Esophagus muscularis mucosa (tissue), 4 donors: ENCODE data around the gene CD96. TPM values are rescaled to one million over a fixed set of nuclear protein-coding genes. Genes with fewer than 3 reads are reported as not detected.

Experiments used
- DNase-seq: peaks from one replicate; pipeline ENCODE4 v3.0.0-alpha.2; 2017; ENCODE audit errors: extremely low spot score
- H3K27ac ChIP-seq, 4 donors: fragments of 200-600 bp; sonication (generic); replicated peaks in 1 of 4; 1 replicate in 3 of 4; 2 replicates in 1 of 4; pipeline ENCODE4 v1.5.1; 2016 to 2019; ENCODE audit warnings: mild to moderate bottlenecking in 1 of 4
- H3K27me3 ChIP-seq, 4 donors: fragments of 200-600 bp; sonication (generic); one replicate each; pipeline versions ENCODE4 v1.5.1 to v1.6.0; 2016 to 2019
- H3K36me3 ChIP-seq, 4 donors: fragments of 200-600 bp; sonication (generic); one replicate each; pipeline ENCODE4 v1.5.1; 2016 to 2019
- H3K4me1 ChIP-seq, 4 donors: fragments of 200-600 bp; sonication (generic); one replicate each; pipeline ENCODE4 v1.5.1; 2016 to 2019
- H3K4me3 ChIP-seq, 4 donors: fragments of 200-600 bp; sonication (generic); 1 replicate in 2 of 4; 2 replicates in 2 of 4; pipeline ENCODE4 v1.5.1; 2016 to 2019; ENCODE audit warnings: mild to moderate bottlenecking in 4 of 4, moderate library complexity in 1 of 4
- H3K9me3 ChIP-seq, 4 donors: fragments of 200-600 bp; sonication (generic); 1 replicate in 3 of 4; 2 replicates in 1 of 4; pipeline ENCODE4 v1.5.1; 2016 to 2019
- EP300 ChIP-seq: sonication (generic); formaldehyde crosslinking; IDR thresholded peaks from one replicate; pipeline ENCODE4 v1.6.1; 2017; ENCODE audit warnings: antibody characterized with exemption
- POLR2A ChIP-seq: fragments of 450-650 bp; IDR thresholded peaks from one replicate; pipeline ENCODE4 v1.6.1; 2017; ENCODE audit warnings: antibody characterized with exemption, moderate library complexity, mild to moderate bottlenecking, low read depth
- POLR2AphosphoS5 ChIP-seq, 2 donors: sonication (generic); formaldehyde crosslinking; IDR thresholded peaks; one replicate each; pipeline ENCODE4 v1.6.1; 2017; ENCODE audit warnings: antibody characterized with exemption in 2 of 2
- WGBS: methylation state at CpG from one replicate; pipeline ENCODE4 v1.1.5; 2018; 5-methylcytosine and 5-hydroxymethylcytosine counted together
- intact Hi-C: fragments of 100-400 bp; cut with DNase I; formaldehyde crosslinking; loops from one replicate; pipeline ENCODE4 v1.15.1; 2023
- total RNA-seq, 4 donors: library from RNA; depleted of rRNA; stranded (reverse); fragments of >200 nt; gene quantifications; one replicate each; pipeline versions ENCODE4 v1.1.0 to v1.2.1, GENCODE V29; 2016
- TF ChIP-seq, protein P1 (sequence below), 3 experiments: fragments of 200-600 bp in 2 of 3; fragments of 450-650 bp in 1 of 3; sonication (generic) in 2 of 3; IDR thresholded peaks; one replicate each; pipeline ENCODE4 v1.5.1; 2017 to 2019; ENCODE audit warnings: antibody characterized with exemption in 3 of 3, mild to moderate bottlenecking in 2 of 3, moderate library complexity in 1 of 3

Gene CD96
- total RNA-seq, 4 donors from 2014 or later: 0.17 to 1.5 (median 0.43) TPM

DNA sequence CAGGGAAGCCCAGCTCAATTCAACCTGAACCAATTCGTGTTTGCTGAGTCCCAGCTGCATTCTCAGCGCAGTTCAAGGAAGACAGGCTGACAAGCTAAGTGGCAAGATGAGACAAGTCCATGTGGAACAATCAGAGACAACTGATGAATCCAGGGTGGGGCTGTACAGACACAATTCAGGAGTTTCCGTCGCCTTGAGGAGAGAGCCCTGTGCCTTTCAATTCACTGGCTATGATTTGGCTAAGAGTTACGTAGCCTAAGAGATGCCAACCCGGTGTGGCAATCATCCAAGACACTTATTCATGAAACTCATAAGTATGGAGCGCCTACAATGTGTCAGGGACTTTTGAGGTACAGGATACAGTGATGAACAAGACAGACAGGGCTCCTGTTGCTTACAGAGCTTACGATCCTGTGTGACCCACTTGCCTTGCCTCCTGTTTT, 68.6 kb downstream of the CD96 start:
- no peak for TF ChIP-seq POLR2AphosphoS5 (IDR thresholded peaks at IDR 0.05)
- no peak for TF ChIP-seq POLR2A
- TF ChIP-seq EP300: no peak
- TF ChIP-seq, protein P1, sequence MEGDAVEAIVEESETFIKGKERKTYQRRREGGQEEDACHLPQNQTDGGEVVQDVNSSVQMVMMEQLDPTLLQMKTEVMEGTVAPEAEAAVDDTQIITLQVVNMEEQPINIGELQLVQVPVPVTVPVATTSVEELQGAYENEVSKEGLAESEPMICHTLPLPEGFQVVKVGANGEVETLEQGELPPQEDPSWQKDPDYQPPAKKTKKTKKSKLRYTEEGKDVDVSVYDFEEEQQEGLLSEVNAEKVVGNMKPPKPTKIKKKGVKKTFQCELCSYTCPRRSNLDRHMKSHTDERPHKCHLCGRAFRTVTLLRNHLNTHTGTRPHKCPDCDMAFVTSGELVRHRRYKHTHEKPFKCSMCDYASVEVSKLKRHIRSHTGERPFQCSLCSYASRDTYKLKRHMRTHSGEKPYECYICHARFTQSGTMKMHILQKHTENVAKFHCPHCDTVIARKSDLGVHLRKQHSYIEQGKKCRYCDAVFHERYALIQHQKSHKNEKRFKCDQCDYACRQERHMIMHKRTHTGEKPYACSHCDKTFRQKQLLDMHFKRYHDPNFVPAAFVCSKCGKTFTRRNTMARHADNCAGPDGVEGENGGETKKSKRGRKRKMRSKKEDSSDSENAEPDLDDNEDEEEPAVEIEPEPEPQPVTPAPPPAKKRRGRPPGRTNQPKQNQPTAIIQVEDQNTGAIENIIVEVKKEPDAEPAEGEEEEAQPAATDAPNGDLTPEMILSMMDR (IDR thresholded peaks at IDR 0.05): no peak
- intact Hi-C loops: no loop called here
- H3K27ac ChIP-seq: no peak overlapping the region
- no peak for DNase-seq
- H3K36me3 ChIP-seq: no peaks in the 10 kb centered on the region
- no peaks in the 10 kb centered on the region for H3K27me3 ChIP-seq
- H3K4me3 ChIP-seq: no peak overlapping the region
- H3K4me1 ChIP-seq: no peaks in the 10 kb centered on the region
- 86% methylated on average over 6 of the region's 8 CpGs for WGBS
- H3K9me3 ChIP-seq: no peaks in the 10 kb centered on the region

DNA sequence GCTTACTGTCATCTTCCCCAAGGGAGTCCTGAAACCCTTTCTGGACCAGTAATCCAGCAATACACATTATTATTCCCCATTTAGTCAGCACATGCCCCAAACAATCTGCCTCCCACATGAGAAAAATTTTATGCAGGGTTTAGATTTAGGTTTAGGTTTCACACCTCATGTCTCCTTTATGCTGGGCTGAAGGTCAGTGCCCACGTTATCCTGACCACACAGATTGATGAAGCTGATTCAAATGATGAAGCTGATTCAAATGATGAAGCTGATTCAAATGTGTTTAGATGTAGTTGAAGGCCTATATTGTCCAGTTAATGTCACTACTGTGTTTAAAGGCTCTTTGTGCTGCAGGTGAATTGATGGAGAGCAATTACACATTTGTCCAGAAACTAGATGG, 71.3 kb downstream of the CD96 start:
- TF ChIP-seq, protein P1 (IDR thresholded peaks at IDR 0.05): no peak
- TF ChIP-seq POLR2AphosphoS5 (IDR thresholded peaks at IDR 0.05) (no peak), POLR2A (no peak), EP300 (no peak)
- no peaks in the 10 kb centered on the region for H3K36me3 ChIP-seq
- H3K4me3 ChIP-seq: no peak overlapping the region
- no peak for DNase-seq
- intact Hi-C loops: no loop called here
- H3K4me1 ChIP-seq: no peaks in the 10 kb centered on the region
- no peaks in the 10 kb centered on the region for H3K27me3 ChIP-seq
- no peaks in the 10 kb centered on the region for H3K9me3 ChIP-seq
- H3K27ac ChIP-seq: no peak overlapping the region
- WGBS: 64% methylated on average over 1 of the region's 1 CpG

DNA sequence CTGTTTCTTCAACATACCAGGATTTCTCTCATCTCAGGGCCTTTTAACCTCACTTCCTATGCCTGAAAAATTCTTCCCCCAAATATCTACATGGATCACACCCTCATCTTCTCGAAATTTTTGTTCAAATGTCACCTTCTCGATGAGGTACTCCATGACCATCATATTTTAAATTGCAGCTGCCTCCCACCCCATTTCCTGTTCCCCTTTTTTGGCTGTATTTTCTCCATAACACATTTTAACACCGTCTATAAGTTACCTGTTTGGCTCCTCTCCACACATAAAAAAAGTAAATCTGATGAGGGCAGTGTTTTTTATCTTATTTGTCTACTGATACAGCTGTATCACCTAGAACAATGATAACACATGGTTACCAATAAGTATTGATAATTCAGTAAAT, 73.9 kb downstream of the CD96 start:
- Histone ChIP-seq H3K4me1 (no peaks in the 10 kb centered on the region), H3K36me3 (no peaks in the 10 kb centered on the region), H3K9me3 (no peaks in the 10 kb centered on the region), H3K27ac (no peak overlapping the region), H3K27me3 (no peaks in the 10 kb centered on the region), H3K4me3 (no peak overlapping the region)
- intact Hi-C loops: no loop called here
- WGBS: 61% methylated on average over 3 of the region's 3 CpGs
- no peak for DNase-seq
- TF ChIP-seq POLR2AphosphoS5 (IDR thresholded peaks at IDR 0.05): no peak
- TF ChIP-seq, protein P1 (IDR thresholded peaks at IDR 0.05): no peak
- TF ChIP-seq POLR2A: no peak
- no peak for TF ChIP-seq EP300

DNA sequence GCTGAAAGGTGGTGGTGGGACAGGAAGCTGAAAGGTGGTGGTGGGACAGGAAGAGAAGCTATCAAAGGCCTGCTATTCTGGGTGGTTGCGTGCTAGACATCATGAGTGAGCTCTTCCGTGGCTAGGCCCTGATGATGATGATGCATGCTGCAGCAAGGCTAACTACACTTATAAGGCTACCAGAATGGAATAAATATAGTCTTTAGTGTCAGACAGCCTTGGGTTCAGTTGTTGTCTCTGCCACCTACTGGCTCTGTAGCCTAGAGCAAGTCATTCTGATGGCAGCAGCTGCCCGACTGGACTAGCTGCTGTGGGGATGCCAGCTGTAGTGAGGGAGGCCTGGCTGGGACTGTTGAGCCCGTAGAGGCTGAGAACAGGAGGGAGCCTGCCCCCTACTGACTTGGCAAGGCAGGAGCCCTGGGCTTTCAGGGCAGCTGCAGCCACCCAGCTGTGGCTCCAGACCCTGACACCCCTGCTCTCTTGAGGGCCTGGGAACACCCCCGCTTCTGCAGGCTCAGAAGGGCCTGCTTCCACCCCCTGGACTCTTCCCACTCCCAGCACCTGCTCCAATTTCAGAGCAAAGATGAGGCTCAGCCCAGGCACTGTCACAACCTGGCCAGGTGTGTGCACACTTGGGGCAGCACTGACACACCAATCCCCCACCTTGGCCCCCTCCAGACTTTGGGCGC, 74.6 kb downstream of the CD96 start:
- TF ChIP-seq POLR2A: no peak
- no peak for TF ChIP-seq EP300
- no peak for TF ChIP-seq POLR2AphosphoS5 (IDR thresholded peaks at IDR 0.05)
- TF ChIP-seq, protein P1 (IDR thresholded peaks at IDR 0.05): no peak
- H3K27ac ChIP-seq: no peak overlapping the region
- H3K27me3 ChIP-seq: no peaks in the 10 kb centered on the region
- no peaks in the 10 kb centered on the region for H3K36me3 ChIP-seq
- DNase-seq: no peak
- H3K9me3 ChIP-seq: no peaks in the 10 kb centered on the region
- H3K4me1 ChIP-seq: no peaks in the 10 kb centered on the region
- H3K4me3 ChIP-seq: no peak overlapping the region
- intact Hi-C loops: no loop called here
- WGBS: 71% methylated on average over 2 of the region's 6 CpGs

DNA sequence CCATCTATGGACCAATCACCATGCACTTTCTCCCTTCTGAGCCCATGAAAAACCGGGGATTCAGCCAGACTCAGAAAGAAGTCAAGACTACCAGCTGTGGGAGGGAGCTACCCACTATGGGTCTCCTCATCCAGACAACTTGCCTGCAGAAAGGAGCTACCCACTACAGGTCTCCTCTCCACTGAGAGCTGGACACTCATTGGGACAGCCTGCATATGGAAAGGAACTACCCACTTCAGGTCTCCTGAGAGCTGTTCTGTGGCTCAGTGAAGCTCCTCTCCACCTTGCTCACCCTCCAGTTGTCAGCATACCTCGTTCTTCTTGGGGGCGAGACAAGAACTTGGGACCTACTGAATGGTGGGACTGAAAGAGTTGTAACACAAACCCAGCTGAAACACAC, 75.4 kb downstream of the CD96 start:
- Histone ChIP-seq H3K4me3 (no peak overlapping the region), H3K9me3 (no peaks in the 10 kb centered on the region), H3K27ac (no peak overlapping the region), H3K36me3 (no peaks in the 10 kb centered on the region), H3K4me1 (no peaks in the 10 kb centered on the region), H3K27me3 (no peaks in the 10 kb centered on the region)
- TF ChIP-seq POLR2A (no peak), POLR2AphosphoS5 (IDR thresholded peaks at IDR 0.05) (no peak), EP300 (no peak)
- TF ChIP-seq, protein P1 (IDR thresholded peaks at IDR 0.05): no peak
- no peak for DNase-seq
- intact Hi-C loops: no loop called here
- WGBS: no CpG with 5 or more reads among the region's 3 CpGs
